H9 (cell line): ENCODE data around the gene LSM4. TPM values are rescaled to one million over a fixed set of nuclear protein-coding genes. Genes with fewer than 3 reads are reported as not detected.

Source experiments
- DNase-seq: peaks from one replicate; pipeline ENCODE4 v3.0.0-alpha.2; 2017
- H2AFZ ChIP-seq: one replicate; pipeline ENCODE4 v1.6.1; 2013; ENCODE audit warnings: mild to moderate bottlenecking, low read length, control low read depth, moderate library complexity
- H2AK5ac ChIP-seq: 2 replicates; pipeline ENCODE4 v1.6.1; 2013; ENCODE audit warnings: low read length, control low read depth, mixed read lengths; ENCODE audit not compliant: insufficient read length
- H2BK120ac ChIP-seq: one replicate; pipeline ENCODE4 v1.6.1; 2013; ENCODE audit warnings: low read depth, mild to moderate bottlenecking, low read length, control low read depth, inconsistent platforms; ENCODE audit not compliant: poor library complexity, severe bottlenecking
- H2BK12ac ChIP-seq: 2 replicates; pipeline ENCODE4 v1.6.1; 2013; ENCODE audit warnings: low read length, control low read depth, mixed read lengths, low read depth; ENCODE audit not compliant: insufficient read length
- H2BK15ac ChIP-seq: 2 replicates; pipeline ENCODE4 v1.6.1; 2013; ENCODE audit warnings: low read depth, low read length, control low read depth
- H2BK20ac ChIP-seq: one replicate; pipeline ENCODE4 v1.6.1; 2013; ENCODE audit warnings: low read depth, mild to moderate bottlenecking, low read length, control low read depth, inconsistent platforms; ENCODE audit not compliant: poor library complexity, severe bottlenecking
- H2BK5ac ChIP-seq: 2 replicates; pipeline ENCODE4 v1.6.1; 2013; ENCODE audit warnings: low read length, control low read depth, mixed read lengths; ENCODE audit not compliant: insufficient read length
- H3K14ac ChIP-seq: 2 replicates; pipeline ENCODE4 v1.6.1; 2013; ENCODE audit warnings: low read length, control low read depth; ENCODE audit not compliant: insufficient read depth
- H3K18ac ChIP-seq: 2 replicates; pipeline ENCODE4 v1.6.1; 2013; ENCODE audit warnings: low read depth, mild to moderate bottlenecking, mixed read lengths, low read length, control low read depth; ENCODE audit not compliant: insufficient read length
- H3K23ac ChIP-seq: 2 replicates; pipeline ENCODE4 v1.6.1; 2013; ENCODE audit warnings: low read length, control low read depth, mixed read lengths, low read depth; ENCODE audit not compliant: insufficient read length
- H3K23me2 ChIP-seq: 2 replicates; pipeline ENCODE4 v1.6.1; 2013; ENCODE audit warnings: low read depth, mild to moderate bottlenecking, mixed read lengths, low read length, control low read depth; ENCODE audit not compliant: insufficient read length, poor library complexity, severe bottlenecking
- H3K27ac ChIP-seq: 2 replicates; pipeline ENCODE4 v1.5.1; 2013; ENCODE audit warnings: low read length, control low read depth, mixed read lengths, low read depth; ENCODE audit not compliant: insufficient read length
- H3K27me3 ChIP-seq: 2 replicates; pipeline ENCODE4 v1.6.1; 2013; ENCODE audit warnings: low read length, control low read depth, inconsistent platforms; ENCODE audit not compliant: insufficient read depth
- H3K4ac ChIP-seq: 2 replicates; pipeline ENCODE4 v1.6.1; 2013; ENCODE audit warnings: low read depth, mild to moderate bottlenecking, control low read depth, inconsistent platforms, low read length, moderate library complexity
- H3K4me1 ChIP-seq: 2 replicates; pipeline ENCODE4 v1.6.1; 2013; ENCODE audit warnings: low read length, control low read depth, inconsistent platforms; ENCODE audit not compliant: insufficient read depth
- H3K4me2 ChIP-seq: 2 replicates; pipeline ENCODE4 v1.6.1; 2013; ENCODE audit warnings: low read length, control low read depth, mixed read lengths; ENCODE audit not compliant: insufficient read length, insufficient read depth
- H3K56ac ChIP-seq: 2 replicates; pipeline ENCODE4 v1.6.1; 2013; ENCODE audit warnings: low read depth, mild to moderate bottlenecking, mixed read lengths, low read length, control low read depth; ENCODE audit not compliant: insufficient read length
- H3K79me1 ChIP-seq: 2 replicates; pipeline ENCODE4 v1.6.1; 2013; ENCODE audit warnings: low read depth, mild to moderate bottlenecking, moderate library complexity, low read length, control low read depth, inconsistent platforms; ENCODE audit not compliant: insufficient read depth, poor library complexity, severe bottlenecking
- H3K79me2 ChIP-seq: 2 replicates; pipeline ENCODE4 v1.6.1; 2013; ENCODE audit warnings: low read length, control low read depth, inconsistent platforms; ENCODE audit not compliant: insufficient read depth
- H3K9ac ChIP-seq: 2 replicates; pipeline ENCODE4 v1.6.1; 2013; ENCODE audit warnings: low read length, control low read depth, mixed read lengths; ENCODE audit not compliant: insufficient read length; ENCODE audit errors: extremely low read depth
- H3K9me3 ChIP-seq: one replicate; pipeline ENCODE4 v1.6.1; 2013; ENCODE audit warnings: low read depth, low read length, inconsistent platforms; ENCODE audit not compliant: control insufficient read depth
- H3T11ph ChIP-seq: one replicate; pipeline ENCODE4 v1.6.1; 2013; ENCODE audit warnings: mild to moderate bottlenecking, low read length, control low read depth, inconsistent platforms
- H4K20me1 ChIP-seq: one replicate; pipeline ENCODE4 v1.6.1; 2013; ENCODE audit not compliant: control insufficient read depth, insufficient read length, insufficient read depth
- H4K5ac ChIP-seq: 2 replicates; pipeline ENCODE4 v1.6.1; 2013; ENCODE audit warnings: low read depth, mild to moderate bottlenecking, mixed read lengths, low read length, control low read depth; ENCODE audit not compliant: insufficient read length
- H4K8ac ChIP-seq: replicated peaks from 2 replicates; pipeline ENCODE4 v1.6.1; 2013; ENCODE audit warnings: low read length, control low read depth, mixed read lengths, low read depth; ENCODE audit not compliant: insufficient read length
- H4K91ac ChIP-seq: 2 replicates; pipeline ENCODE4 v1.6.1; 2013; ENCODE audit warnings: low read depth, mild to moderate bottlenecking, moderate library complexity, mixed read lengths, low read length, control low read depth; ENCODE audit not compliant: insufficient read length
- H3K27ac Mint-ChIP-seq, 3 experiments: 2 replicates in 2 of 3; 3 replicates in 1 of 3; pipeline ENCODE4 v1.8.0; 2020 to 2021; ENCODE audit warnings: mixed read lengths in 3 of 3, mild to moderate bottlenecking in 1 of 3, moderate library complexity in 1 of 3
- H3K27me3 Mint-ChIP-seq: 2 replicates; pipeline ENCODE4 v1.8.0; 2021; ENCODE audit warnings: low read depth, mild to moderate bottlenecking, moderate library complexity, mixed read lengths
- H3K36me3 Mint-ChIP-seq, 3 experiments: 2 replicates in 2 of 3; 3 replicates in 1 of 3; pipeline ENCODE4 v1.8.0; 2020 to 2021; ENCODE audit warnings: low read depth in 3 of 3, mixed read lengths in 3 of 3; ENCODE audit not compliant: insufficient read depth in 1 of 3
- H3K4me1 Mint-ChIP-seq, 2 experiments: 2 replicates each; pipeline ENCODE4 v1.8.0; 2020; ENCODE audit warnings: mixed read lengths in 2 of 2
- H3K4me3 Mint-ChIP-seq, 2 experiments: 2 replicates in 1 of 2; 3 replicates in 1 of 2; pipeline ENCODE4 v1.8.0; 2020 to 2021; ENCODE audit warnings: mild to moderate bottlenecking in 2 of 2, mixed read lengths in 2 of 2, moderate library complexity in 1 of 2
- H3K9me3 Mint-ChIP-seq, 2 experiments: 2 replicates in 1 of 2; 3 replicates in 1 of 2; pipeline ENCODE4 v1.8.0; 2020; ENCODE audit warnings: mild to moderate bottlenecking in 2 of 2, mixed read lengths in 2 of 2, moderate library complexity in 1 of 2
- WGBS: extraction: QIAGEN DNeasy Blood & Tissue Kit; methylation state at CpG from one replicate; pipeline ENCODE4 v1.1.7; 2013; ENCODE audit warnings: missing lambda C conversion rate, low lambda C conversion rate, mixed read lengths; ENCODE audit not compliant: insufficient read length; ENCODE audit errors: extremely low coverage; 5-methylcytosine and 5-hydroxymethylcytosine counted together
- total RNA-seq: library from RNA; stranded (reverse); gene quantifications from 2 replicates; pipeline ENCODE4 v1.2.1, GENCODE V29; 2021
- TF ChIP-seq, protein P1 (sequence below): fragments of 200-600 bp; sonication (generic); conservative IDR thresholded peaks from 3 replicates; pipeline ENCODE4 v1.8.0; 2021; ENCODE audit warnings: antibody characterized with exemption, mild to moderate bottlenecking

LSM4 gene
- total RNA-seq, 1 experiment from 2014 or later = 342 TPM

GRCh38 chr19:18344582-18344950, 21.7 kb upstream of the LSM4 start:
- Histone ChIP-seq H2BK120ac (no peak overlapping the region), H2AK5ac (no peak overlapping the region), H3K27me3 (no peaks in the 10 kb centered on the region), H3T11ph (no peak overlapping the region), H2BK12ac (no peak overlapping the region), H3K27ac (no peak overlapping the region), H3K9me3 (no peaks in the 10 kb centered on the region), H3K9ac (no peak overlapping the region), H2AFZ (no peak overlapping the region), H3K79me1 (no peaks in the 10 kb centered on the region), H4K5ac (no peak overlapping the region), H2BK5ac (no peak overlapping the region), H3K56ac (no peak overlapping the region), H2BK20ac (no peak overlapping the region), H4K8ac (no peak overlapping the region), H2BK15ac (no peak overlapping the region), H3K23me2 (peaks cover 7% of the 10 kb centered on the region), H4K91ac (no peak overlapping the region), H3K79me2 (no peaks in the 10 kb centered on the region), H4K20me1 (no peaks in the 10 kb centered on the region), H3K23ac (no peak overlapping the region), H3K18ac (no peak overlapping the region), H3K14ac (no peak overlapping the region), H3K4me1 (peaks cover 2% of the 10 kb centered on the region), H3K4ac (no peak overlapping the region), H3K4me2 (no peak overlapping the region)
- no peak for DNase-seq
- peaks cover 44 to 45% of the 10 kb centered on the region in 2 experiments for H3K4me1 Mint-ChIP-seq
- peaks cover 0 to 38% (median 8%) of the 10 kb centered on the region in 3 experiments; a peak in 5 of 7 replicates for H3K36me3 Mint-ChIP-seq
- TF ChIP-seq, protein P1, sequence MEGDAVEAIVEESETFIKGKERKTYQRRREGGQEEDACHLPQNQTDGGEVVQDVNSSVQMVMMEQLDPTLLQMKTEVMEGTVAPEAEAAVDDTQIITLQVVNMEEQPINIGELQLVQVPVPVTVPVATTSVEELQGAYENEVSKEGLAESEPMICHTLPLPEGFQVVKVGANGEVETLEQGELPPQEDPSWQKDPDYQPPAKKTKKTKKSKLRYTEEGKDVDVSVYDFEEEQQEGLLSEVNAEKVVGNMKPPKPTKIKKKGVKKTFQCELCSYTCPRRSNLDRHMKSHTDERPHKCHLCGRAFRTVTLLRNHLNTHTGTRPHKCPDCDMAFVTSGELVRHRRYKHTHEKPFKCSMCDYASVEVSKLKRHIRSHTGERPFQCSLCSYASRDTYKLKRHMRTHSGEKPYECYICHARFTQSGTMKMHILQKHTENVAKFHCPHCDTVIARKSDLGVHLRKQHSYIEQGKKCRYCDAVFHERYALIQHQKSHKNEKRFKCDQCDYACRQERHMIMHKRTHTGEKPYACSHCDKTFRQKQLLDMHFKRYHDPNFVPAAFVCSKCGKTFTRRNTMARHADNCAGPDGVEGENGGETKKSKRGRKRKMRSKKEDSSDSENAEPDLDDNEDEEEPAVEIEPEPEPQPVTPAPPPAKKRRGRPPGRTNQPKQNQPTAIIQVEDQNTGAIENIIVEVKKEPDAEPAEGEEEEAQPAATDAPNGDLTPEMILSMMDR = no peak
- no CpG with 5 or more reads among the region's 13 CpGs for WGBS
- H3K4me3 Mint-ChIP-seq = peak overlapping the region in 1 of 2 experiments; percentile 37; a peak in 2 of 5 replicates
- H3K9me3 Mint-ChIP-seq = no peaks in the 10 kb centered on the region; a peak in 2 of 5 replicates
- no peaks in the 10 kb centered on the region; the same call in 1 of the 2 replicates for H3K27me3 Mint-ChIP-seq
- H3K27ac Mint-ChIP-seq = peak overlapping the region; percentile 44 to 91 (median 84); a peak in 5 of 7 replicates
